Breast epithelium (tissue), 4 donors: ENCODE measurements around the gene SKA1. TPM values are rescaled to one million over a fixed set of nuclear protein-coding genes. Genes with fewer than 3 reads are reported as not detected.

Source experiments
- DNase-seq, 2 donors: peaks; one replicate each; pipeline ENCODE4 v3.0.0-alpha.2; 2019; ENCODE audit warnings: low spot score in 2 of 2
- H3K27ac ChIP-seq, 2 donors: fragments of 200-600 bp; sonication (generic) in 1 of 2; one replicate each; pipeline ENCODE4 v1.5.1; 2016 to 2019; ENCODE audit warnings: mild to moderate bottlenecking in 1 of 2
- H3K27me3 ChIP-seq, 2 donors: fragments of 200-600 bp; sonication (generic) in 1 of 2; one replicate each; pipeline versions ENCODE4 v1.5.1 to v1.6.0; 2017 to 2019; ENCODE audit warnings: control low read depth in 1 of 2, mild to moderate bottlenecking in 1 of 2
- H3K36me3 ChIP-seq: fragments of 200-600 bp; one replicate; pipeline ENCODE4 v1.5.1; 2019
- H3K4me1 ChIP-seq, 2 donors: fragments of 200-600 bp; sonication (generic); one replicate each; pipeline ENCODE4 v1.5.1; 2016 to 2019; ENCODE audit warnings: control low read depth in 1 of 2
- H3K4me3 ChIP-seq, 3 donors: fragments of 200-600 bp; sonication (generic); 1 replicate in 2 of 3; 2 replicates in 1 of 3; pipeline ENCODE4 v1.5.1; 2016 to 2019; ENCODE audit warnings: mild to moderate bottlenecking in 3 of 3, moderate library complexity in 2 of 3
- H3K9me3 ChIP-seq, 2 donors: fragments of 200-600 bp; sonication (generic) in 1 of 2; one replicate each; pipeline ENCODE4 v1.5.1; 2016 to 2019; ENCODE audit warnings: control low read depth in 1 of 2
- POLR2A ChIP-seq: fragments of 450-650 bp; IDR thresholded peaks from one replicate; pipeline ENCODE4 v1.6.1; 2016; ENCODE audit warnings: antibody characterized with exemption, mild to moderate bottlenecking, moderate library complexity
- POLR2AphosphoS5 ChIP-seq, 3 donors: sonication (generic); formaldehyde crosslinking; IDR thresholded peaks; one replicate each; pipeline ENCODE4 v1.6.1; 2017; ENCODE audit warnings: antibody characterized with exemption in 3 of 3
- intact Hi-C: fragments of 100-400 bp; cut with DNase I; formaldehyde crosslinking; loops from one replicate; pipeline ENCODE4 v1.15.1; 2023; ENCODE audit warnings: low total_unique reads
- total RNA-seq, 3 donors: library from RNA; depleted of rRNA; stranded (reverse); fragments of >200 nt; gene quantifications; one replicate each; pipeline ENCODE4 v1.1.0, GENCODE V29; 2016
- TF ChIP-seq, protein P1 (sequence below), 3 donors: fragments of 450-650 bp; IDR thresholded peaks; one replicate each; pipeline ENCODE4 v1.5.1; 2016 to 2017; ENCODE audit warnings: antibody characterized with exemption in 3 of 3, mild to moderate bottlenecking in 3 of 3, moderate library complexity in 3 of 3

Gene SKA1
- total RNA-seq, 3 donors from 2014 or later: 0.48 TPM; not detected in 2

GRCh38 chr18:50356036-50356945, 18.6 kb upstream of the SKA1 start:
- Histone ChIP-seq H3K4me1 (no peaks in the 10 kb centered on the region), H3K9me3 (no peaks in the 10 kb centered on the region), H3K4me3 (no peak overlapping the region), H3K36me3 (no peaks in the 10 kb centered on the region), H3K27me3 (no peaks in the 10 kb centered on the region), H3K27ac (no peak overlapping the region)
- no peak for DNase-seq
- TF ChIP-seq POLR2A: no peak
- TF ChIP-seq POLR2AphosphoS5 (IDR thresholded peaks at IDR 0.05): no peak
- TF ChIP-seq, protein P1, sequence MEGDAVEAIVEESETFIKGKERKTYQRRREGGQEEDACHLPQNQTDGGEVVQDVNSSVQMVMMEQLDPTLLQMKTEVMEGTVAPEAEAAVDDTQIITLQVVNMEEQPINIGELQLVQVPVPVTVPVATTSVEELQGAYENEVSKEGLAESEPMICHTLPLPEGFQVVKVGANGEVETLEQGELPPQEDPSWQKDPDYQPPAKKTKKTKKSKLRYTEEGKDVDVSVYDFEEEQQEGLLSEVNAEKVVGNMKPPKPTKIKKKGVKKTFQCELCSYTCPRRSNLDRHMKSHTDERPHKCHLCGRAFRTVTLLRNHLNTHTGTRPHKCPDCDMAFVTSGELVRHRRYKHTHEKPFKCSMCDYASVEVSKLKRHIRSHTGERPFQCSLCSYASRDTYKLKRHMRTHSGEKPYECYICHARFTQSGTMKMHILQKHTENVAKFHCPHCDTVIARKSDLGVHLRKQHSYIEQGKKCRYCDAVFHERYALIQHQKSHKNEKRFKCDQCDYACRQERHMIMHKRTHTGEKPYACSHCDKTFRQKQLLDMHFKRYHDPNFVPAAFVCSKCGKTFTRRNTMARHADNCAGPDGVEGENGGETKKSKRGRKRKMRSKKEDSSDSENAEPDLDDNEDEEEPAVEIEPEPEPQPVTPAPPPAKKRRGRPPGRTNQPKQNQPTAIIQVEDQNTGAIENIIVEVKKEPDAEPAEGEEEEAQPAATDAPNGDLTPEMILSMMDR (IDR thresholded peaks at IDR 0.05): no peak
- intact Hi-C loops: no loop called here

GRCh38 chr18:50358844-50359243, 16.0 kb upstream of the SKA1 start:
- H3K27ac ChIP-seq: no peak overlapping the region
- H3K9me3 ChIP-seq: no peaks in the 10 kb centered on the region
- TF ChIP-seq POLR2AphosphoS5 (IDR thresholded peaks at IDR 0.05) (no peak), POLR2A (no peak)
- TF ChIP-seq, protein P1 (IDR thresholded peaks at IDR 0.05): no peak
- H3K36me3 ChIP-seq: no peaks in the 10 kb centered on the region
- no peak for DNase-seq
- no peaks in the 10 kb centered on the region for H3K4me1 ChIP-seq
- H3K4me3 ChIP-seq: no peak overlapping the region
- no peaks in the 10 kb centered on the region for H3K27me3 ChIP-seq
- intact Hi-C loops: no loop called here

- no peak overlapping the region for H3K27ac ChIP-seq
- no peaks in the 10 kb centered on the region for H3K9me3 ChIP-seq
- no peaks in the 10 kb centered on the region for H3K4me1 ChIP-seq
- no peak for DNase-seq
- H3K27me3 ChIP-seq: no peaks in the 10 kb centered on the region
- intact Hi-C loops: no loop called here
- no peaks in the 10 kb centered on the region for H3K36me3 ChIP-seq
- H3K4me3 ChIP-seq: no peak overlapping the region
- TF ChIP-seq, protein P1 (IDR thresholded peaks at IDR 0.05): no peak
- TF ChIP-seq POLR2AphosphoS5 (IDR thresholded peaks at IDR 0.05) (no peak), POLR2A (no peak)
Measured at GRCh38 chr18:50359806-50360205, 15.0 kb upstream of the SKA1 start.

- no peaks in the 10 kb centered on the region for H3K9me3 ChIP-seq
- H3K27me3 ChIP-seq: no peaks in the 10 kb centered on the region
- H3K4me3 ChIP-seq: no peak overlapping the region
- no peak for DNase-seq
- no peaks in the 10 kb centered on the region for H3K4me1 ChIP-seq
- intact Hi-C loops: no loop called here
- H3K27ac ChIP-seq: no peak overlapping the region
- H3K36me3 ChIP-seq: no peaks in the 10 kb centered on the region
- TF ChIP-seq, protein P1 (IDR thresholded peaks at IDR 0.05): no peak
- TF ChIP-seq POLR2A (no peak), POLR2AphosphoS5 (IDR thresholded peaks at IDR 0.05) (no peak)
Measured at GRCh38 chr18:50360611-50361010, 14.2 kb upstream of the SKA1 start.

GRCh38 chr18:50369672-50370071, 5.2 kb upstream of the SKA1 start:
- Histone ChIP-seq H3K9me3 (peaks cover 9 to 20% of the 10 kb centered on the region in 2 donors), H3K4me3 (no peak overlapping the region), H3K27me3 (no peaks in the 10 kb centered on the region), H3K27ac (no peak overlapping the region), H3K36me3 (no peaks in the 10 kb centered on the region), H3K4me1 (no peaks in the 10 kb centered on the region)
- intact Hi-C loops: no loop called here
- TF ChIP-seq, protein P1 (IDR thresholded peaks at IDR 0.05): no peak
- no peak for DNase-seq
